ENCODE data around the gene THOC2. TPM values are rescaled to one million over a fixed set of nuclear protein-coding genes. Genes with fewer than 3 reads are reported as not detected.

THOC2 gene
- total and polyA plus RNA-seq, 2 of the 8 experiments (the other 6 are each of a cell fraction or from before 2014, with no cell fraction given): 32.7 to 68.8 TPM

GRCh38 chrX:123713434-123713833 is 19.4 kb downstream of the THOC2 start (continued):
- TF ChIP-seq CHD7 (IDR thresholded peaks at IDR 0.05; ENCODE audit: insufficient replicate concordance, low read length) (no peak), SP1 (IDR thresholded peaks at IDR 0.05; ENCODE audit: low read depth, low read length) (no peak), MAFK (IDR thresholded peaks at IDR 0.05; ENCODE audit: low read depth, low read length) (no peak), EP300 (IDR thresholded peaks at IDR 0.05; ENCODE audit: borderline replicate concordance in 1 of 2, low read depth in 2 of 2, low read length in 2 of 2) (no peak), NANOG (IDR thresholded peaks at IDR 0.05; ENCODE audit: insufficient read depth, low read depth, low read length, poor library complexity, severe bottlenecking) (no peak), TAF7 (optimal IDR thresholded peaks at IDR 0.05; ENCODE audit: borderline replicate concordance, low read depth, low read length) (no peak), BACH1 (IDR thresholded peaks at IDR 0.05; ENCODE audit: low read length) (no peak)
